Left hindlimb (tissue), 1 donor: ENCODE measurements around the gene TBCD.

Experiments
- DNase-seq: peaks from one replicate; pipeline ENCODE4 v3.0.0-alpha.2; 2018

Gene TBCD

GRCh38 chr17:82859431-82860403 lies 107.9 kb downstream of the TBCD start:
- peak; percentile 77 for DNase-seq

- DNase-seq: peak; percentile 29
These were observed 108.9 kb downstream of the TBCD start for GRCh38 chr17:82860606-82861392.

- DNase-seq: peak; percentile 13
These were observed 109.5 kb downstream of the TBCD start for GRCh38 chr17:82861393-82861775.

- peak; percentile 4 for DNase-seq
These were observed 110.3 kb downstream of the TBCD start for GRCh38 chr17:82862191-82862590.

- DNase-seq: peak; percentile 41
These were observed 111.0 kb downstream of the TBCD start for GRCh38 chr17:82862737-82863382.

- no peak for DNase-seq
These were observed 111.6 kb downstream of the TBCD start for GRCh38 chr17:82863383-82863940.

- peak; percentile 51 for DNase-seq
These were observed 112.3 kb downstream of the TBCD start for GRCh38 chr17:82863941-82864712.

- DNase-seq: no peak
These were observed 112.9 kb downstream of the TBCD start for GRCh38 chr17:82864713-82865248.

GRCh38 chr17:82865274-82865673 lies 113.4 kb downstream of the TBCD start:
- peak; percentile 29 for DNase-seq

GRCh38 chr17:82865774-82866395 lies 114.0 kb downstream of the TBCD start:
- DNase-seq: peak; percentile 32

GRCh38 chr17:82866590-82867191 lies 114.8 kb downstream of the TBCD start:
- peak; percentile 79 for DNase-seq

GRCh38 chr17:82867763-82868325 lies 116.0 kb downstream of the TBCD start:
- peak; percentile 27 for DNase-seq

GRCh38 chr17:82868715-82869131 lies 116.9 kb downstream of the TBCD start:
- peak; percentile 8 for DNase-seq

GRCh38 chr17:82869536-82869935 lies 117.7 kb downstream of the TBCD start:
- DNase-seq: no peak

GRCh38 chr17:82870091-82870491 lies 118.2 kb downstream of the TBCD start:
- peak; percentile 20 for DNase-seq

- no peak for DNase-seq
These were observed 118.7 kb downstream of the TBCD start for GRCh38 chr17:82870541-82870940.

GRCh38 chr17:82871056-82871775 lies 119.4 kb downstream of the TBCD start:
- peak; percentile 42 for DNase-seq

GRCh38 chr17:82871776-82872561 lies 120.1 kb downstream of the TBCD start:
- peak; percentile 13 for DNase-seq
